Smooth muscle cell (in vitro differentiated cells): ENCODE measurements around the gene PMEPA1. TPM values are rescaled to one million over a fixed set of nuclear protein-coding genes. Genes with fewer than 3 reads are reported as not detected.
A peak's percentile ranks its signal among the peaks of the same experiment; 100 is the strongest.

Experiments used
- DNase-seq: peaks from one replicate; lab custom pipeline; 2025; ENCODE audit not compliant: unreplicated experiment; lab: John Stamatoyannopoulos, UW
- H2AFZ ChIP-seq: fragments of 200-600 bp; sonication (generic); 2 replicates; pipeline ENCODE4 v1.6.0; 2016; ENCODE audit warnings: antibody characterized with exemption, low read depth, mild to moderate bottlenecking
- H3F3A ChIP-seq: fragments of 200-600 bp; sonication (generic); 2 replicates; pipeline ENCODE4 v1.6.0; 2017; ENCODE audit warnings: antibody characterized with exemption, low read depth
- H3K27ac ChIP-seq: fragments of 200-600 bp; sonication (generic); 2 replicates; pipeline ENCODE4 v1.5.1; 2016; ENCODE audit warnings: low read depth, mild to moderate bottlenecking
- H3K27me3 ChIP-seq: fragments of 200-600 bp; sonication (generic); 2 replicates; pipeline ENCODE4 v1.6.1; 2016; ENCODE audit warnings: low read depth, mild to moderate bottlenecking
- H3K36me3 ChIP-seq: fragments of 200-600 bp; sonication (generic); 2 replicates; pipeline ENCODE4 v1.5.1; 2016; ENCODE audit warnings: low read depth
- H3K4me1 ChIP-seq: fragments of 200-600 bp; sonication (generic); 2 replicates; pipeline ENCODE4 v1.5.1; 2016; ENCODE audit warnings: low read depth
- H3K4me2 ChIP-seq: fragments of 200-600 bp; sonication (generic); 2 replicates; pipeline ENCODE4 v1.6.0; 2016; ENCODE audit warnings: mild to moderate bottlenecking
- H3K4me3 ChIP-seq: fragments of 200-600 bp; sonication (generic); 2 replicates; pipeline ENCODE4 v1.5.1; 2016; ENCODE audit warnings: mild to moderate bottlenecking
- H3K79me2 ChIP-seq: fragments of 200-600 bp; sonication (generic); 2 replicates; pipeline ENCODE4 v1.6.0; 2016; ENCODE audit warnings: low read depth, mild to moderate bottlenecking
- H3K9ac ChIP-seq: fragments of 200-600 bp; sonication (generic); 2 replicates; pipeline ENCODE4 v1.6.0; 2016; ENCODE audit warnings: low read depth
- H3K9me3 ChIP-seq: fragments of 200-600 bp; sonication (generic); replicated peaks from 2 replicates; pipeline ENCODE4 v1.5.1; 2016; ENCODE audit warnings: low read depth
- H4K20me1 ChIP-seq: fragments of 200-600 bp; sonication (generic); 2 replicates; pipeline ENCODE4 v1.6.0; 2016; ENCODE audit warnings: low read depth
- CTCF ChIP-seq: fragments of 200-600 bp; sonication (generic); IDR thresholded peaks from 2 replicates; pipeline ENCODE4 v1.5.1; 2017; ENCODE audit warnings: borderline replicate concordance, mild to moderate bottlenecking, antibody characterized with exemption; ENCODE audit not compliant: insufficient read depth, poor library complexity, severe bottlenecking
- WGBS: methylation state at CpG from one replicate; pipeline ENCODE4 v1.1.7; 2016; ENCODE audit warnings: low lambda C conversion rate; 5-methylcytosine and 5-hydroxymethylcytosine counted together
- polyA plus RNA-seq: library from polyadenylated mRNA; unstranded; fragments of >200 nt; fragmentation: Nextera tagmentation; extraction: Ambion mirVana; gene quantifications from 2 replicates; pipeline ENCODE4 v1.2.1, GENCODE V29; 2016
- total RNA-seq: library from RNA; depleted of rRNA; stranded (reverse); fragments of >200 nt; gene quantifications from 2 replicates; pipeline ENCODE4 v1.2.3, GENCODE V29; 2014

Gene PMEPA1
- total and polyA plus RNA-seq, 2 experiments from 2014 or later = 37.2 to 81.9 TPM

DNA sequence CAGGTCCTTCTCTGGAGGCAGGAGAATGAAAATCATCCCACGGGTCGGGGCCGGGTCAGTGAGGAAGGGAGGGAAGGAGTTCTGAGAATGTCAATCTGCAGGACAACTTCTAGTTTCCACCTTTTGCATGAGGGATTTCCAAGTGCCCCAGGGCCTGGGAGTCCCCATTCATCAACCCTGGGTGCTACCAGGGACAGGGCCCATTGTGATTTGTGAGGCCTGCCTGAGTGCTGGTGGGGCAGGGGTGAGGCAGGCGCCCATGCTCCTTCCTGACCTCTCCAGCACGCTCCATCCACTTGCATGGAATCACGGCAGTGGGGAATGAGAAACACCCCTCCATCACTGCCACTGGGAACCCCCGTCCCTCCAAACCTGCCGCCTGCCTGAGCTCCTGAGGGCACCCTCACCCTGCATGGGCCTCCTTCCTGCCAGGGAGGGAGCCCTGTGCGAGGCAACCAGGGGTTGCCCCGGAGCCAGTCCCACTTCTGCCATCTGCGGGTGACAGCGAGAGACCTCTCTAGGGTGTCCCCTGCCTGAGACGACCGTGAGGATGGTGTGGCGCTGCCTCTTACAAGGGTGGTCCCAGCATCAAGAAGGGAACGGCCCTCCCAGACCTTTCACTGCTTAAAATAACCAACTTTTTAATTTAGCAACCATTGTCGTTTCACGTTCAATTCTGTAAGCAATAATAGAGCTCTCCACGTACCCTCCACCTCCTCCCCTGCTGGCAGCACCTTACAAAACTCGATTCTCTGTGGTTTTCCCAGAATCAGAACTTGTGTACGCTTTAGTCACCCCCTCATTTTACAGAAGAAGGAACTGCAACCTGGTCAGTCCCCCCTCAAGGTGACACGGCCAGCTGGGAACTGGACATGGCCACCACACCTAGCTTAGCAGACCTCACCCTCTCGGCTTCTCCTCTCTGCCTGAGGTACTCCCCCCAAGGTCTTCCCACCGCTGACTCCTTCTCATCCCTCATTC lies 28.6 kb downstream of the PMEPA1 start:
- Histone ChIP-seq H3K4me2 (peak overlapping the region; percentile 3), H3K79me2 (peaks cover 99% of the 10 kb centered on the region), H3K9me3 (no peaks in the 10 kb centered on the region), H3K4me3 (no peak overlapping the region), H3F3A (peaks cover 14% of the 10 kb centered on the region), H3K4me1 (peaks cover 23% of the 10 kb centered on the region), H4K20me1 (peaks cover 100% of the 10 kb centered on the region), H3K27me3 (no peaks in the 10 kb centered on the region), H3K36me3 (no peaks in the 10 kb centered on the region), H2AFZ (no peak overlapping the region), H3K9ac (peak overlapping the region; percentile 39), H3K27ac (peak overlapping the region; percentile 85)
- no peak for DNase-seq
- WGBS = 87% methylated on average over 24 of the region's 24 CpGs
- TF ChIP-seq CTCF = no peak

GRCh38 chr20:57680131-57680716 lies 29.6 kb downstream of the PMEPA1 start:
- Histone ChIP-seq H4K20me1 (peaks cover 100% of the 10 kb centered on the region), H3K9me3 (no peaks in the 10 kb centered on the region)
- 39% methylated on average over 12 of the region's 12 CpGs for WGBS

GRCh38 chr20:57679113-57679512 lies 30.7 kb downstream of the PMEPA1 start:
- no peak overlapping the region for H3K4me2 ChIP-seq
- H2AFZ ChIP-seq = no peak overlapping the region
- peak overlapping the region; percentile 85 for H3K27ac ChIP-seq
- no peaks in the 10 kb centered on the region for H3K36me3 ChIP-seq
- H3K79me2 ChIP-seq = peaks cover 100% of the 10 kb centered on the region
- H3F3A ChIP-seq = peaks cover 10% of the 10 kb centered on the region
- 92% methylated on average over 6 of the region's 6 CpGs for WGBS
- no peak for DNase-seq
- no peaks in the 10 kb centered on the region for H3K27me3 ChIP-seq
- H4K20me1 ChIP-seq = peaks cover 100% of the 10 kb centered on the region
- no peak for TF ChIP-seq CTCF
- no peak overlapping the region for H3K9ac ChIP-seq
- H3K4me1 ChIP-seq = peaks cover 6% of the 10 kb centered on the region
- no peak overlapping the region for H3K4me3 ChIP-seq
- H3K9me3 ChIP-seq = no peaks in the 10 kb centered on the region

More at GRCh38 chr20:57680131-57680716, 29.6 kb downstream of the PMEPA1 start:
- TF ChIP-seq CTCF = no peak
- Histone ChIP-seq H3K4me2 (peak overlapping the region; percentile 3), H3K27me3 (no peaks in the 10 kb centered on the region), H3K4me3 (no peak overlapping the region), H3F3A (peaks cover 14% of the 10 kb centered on the region), H3K79me2 (peaks cover 99% of the 10 kb centered on the region), H3K4me1 (peaks cover 16% of the 10 kb centered on the region), H3K36me3 (no peaks in the 10 kb centered on the region), H3K27ac (peak overlapping the region; percentile 85), H3K9ac (peak overlapping the region; percentile 39), H2AFZ (no peak overlapping the region)
- no peak for DNase-seq
